GM19351 (cell line): ENCODE data around the gene RAB11A.

ENCODE experiments used
- ATAC-seq: cut with Tn5 transposase; IDR thresholded peaks from one replicate; pipeline ENCODE4 v1.9.1; 2021; ENCODE audit warnings: mild to moderate bottlenecking, moderate library complexity; ENCODE audit not compliant: unreplicated experiment

Gene RAB11A

DNA sequence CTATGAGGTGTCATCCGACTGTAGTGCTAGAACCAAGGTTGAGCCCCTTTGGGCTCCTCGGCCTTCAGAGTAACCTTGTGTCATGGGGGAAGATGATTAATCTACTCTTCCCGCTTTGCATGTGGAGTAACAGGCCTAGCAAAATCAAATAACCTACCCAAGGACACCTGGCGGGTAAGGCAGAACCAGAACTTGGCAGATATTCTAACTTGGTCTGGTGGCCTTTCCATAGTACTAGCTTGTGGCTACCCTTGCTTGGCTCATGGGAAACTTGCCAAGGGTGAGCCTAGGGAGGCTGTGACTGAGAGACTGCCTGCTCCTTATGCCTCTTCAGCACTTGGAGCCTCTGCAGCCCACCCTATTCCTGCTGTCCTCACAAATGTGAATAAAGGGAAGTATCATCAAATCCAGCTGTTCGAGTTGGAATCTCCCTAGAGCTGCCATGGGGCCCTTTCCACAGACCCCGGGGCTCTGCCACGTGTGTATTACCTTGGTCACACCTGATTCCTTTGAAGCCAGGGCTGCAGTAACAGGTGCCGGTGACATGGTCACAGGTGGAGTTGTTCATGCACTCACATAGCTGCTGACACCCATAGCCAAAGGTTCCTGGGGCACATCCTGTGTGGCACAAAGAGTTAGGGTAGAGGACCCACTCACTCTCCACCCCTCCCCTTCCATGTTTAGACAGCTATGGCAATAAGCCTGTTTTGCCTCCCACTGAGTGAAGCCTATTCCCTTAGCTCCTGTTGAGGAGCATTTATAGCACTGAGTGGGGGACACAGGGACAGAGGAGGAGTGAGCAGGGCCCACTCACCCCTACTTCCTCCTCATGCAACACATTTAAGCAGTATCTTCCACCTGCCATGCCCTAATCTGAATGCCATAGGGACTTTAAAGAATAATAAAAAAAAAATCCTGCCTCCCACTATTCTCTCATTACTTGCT, 46.0 kb downstream of the RAB11A start:
- ATAC-seq, result no peak

GRCh38 chr15:65916041-65916663, 46.9 kb downstream of the RAB11A start:
- no peak for ATAC-seq

DNA sequence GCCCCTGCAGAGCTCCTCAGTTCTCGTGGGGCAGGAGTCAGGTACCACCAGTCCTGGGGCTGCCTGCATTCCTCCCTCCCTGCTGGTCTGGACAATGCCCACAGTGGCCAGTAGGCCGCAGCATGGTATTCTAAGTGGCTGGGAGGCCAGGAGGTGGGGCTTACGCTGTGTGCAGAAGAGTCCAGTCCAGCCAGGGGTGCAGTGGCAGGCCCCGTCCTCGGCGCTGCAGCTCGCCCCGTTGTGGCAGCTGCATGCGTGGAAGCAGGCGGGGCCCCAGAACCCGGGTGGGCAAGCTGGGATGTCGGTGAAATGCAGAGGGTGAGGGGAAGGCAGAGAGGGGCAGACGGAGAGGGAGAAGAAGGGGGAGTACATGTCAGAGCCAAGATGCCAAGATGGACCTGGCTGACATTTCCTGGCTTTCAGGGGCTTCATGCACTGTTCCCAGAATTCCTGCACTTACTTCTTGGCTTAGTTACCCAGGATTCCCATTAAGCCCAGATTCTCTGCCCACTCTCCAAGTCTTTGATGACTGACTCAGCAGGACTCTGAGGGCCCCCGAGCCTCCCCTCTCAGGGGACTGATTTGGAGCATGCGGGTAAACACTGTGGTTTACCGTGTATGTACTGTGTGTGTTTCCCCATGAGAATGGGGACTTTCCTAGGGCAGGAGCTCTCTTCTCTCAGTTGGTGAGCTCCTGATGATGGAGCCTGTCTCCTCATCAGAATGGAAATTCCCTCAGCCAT, 47.5 kb downstream of the RAB11A start:
- ATAC-seq, result peak; percentile 67

DNA sequence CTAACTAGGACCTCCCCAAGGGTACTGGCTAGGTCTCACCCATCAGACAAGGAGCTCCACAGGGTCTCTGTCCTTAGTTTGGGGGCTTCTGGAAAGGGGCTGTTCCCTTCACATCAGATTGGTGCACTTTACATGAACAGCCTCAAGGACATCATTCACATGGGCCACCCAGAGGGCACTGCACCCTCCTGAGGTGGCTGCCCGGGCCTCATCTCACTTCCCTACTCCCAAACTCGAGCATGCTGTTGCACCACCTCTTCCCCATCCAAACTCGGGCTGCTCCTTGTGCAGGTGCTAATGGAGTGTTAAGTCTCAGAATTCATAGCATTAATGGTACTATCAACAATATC, 48.1 kb downstream of the RAB11A start:
- peak; percentile 4 for ATAC-seq

DNA sequence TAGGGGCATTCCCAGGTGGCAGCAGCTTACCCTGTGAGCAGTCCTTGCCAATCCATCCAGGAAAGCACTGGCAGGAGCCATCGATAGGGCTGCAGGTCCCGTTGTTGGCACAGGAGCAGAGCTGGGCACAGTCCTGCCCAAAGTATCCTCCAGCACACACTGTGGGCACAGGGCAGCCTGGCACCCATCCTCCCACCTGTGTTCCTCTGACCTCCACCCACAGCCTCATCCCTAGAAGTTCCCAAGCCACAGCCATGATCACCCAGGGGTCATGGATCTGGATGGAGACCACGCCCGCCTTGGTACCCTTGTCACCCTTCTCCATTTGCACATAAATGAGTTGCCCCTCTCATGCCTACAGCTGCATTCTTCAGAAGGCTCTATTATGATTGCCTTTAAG, 48.6 kb downstream of the RAB11A start:
- no peak for ATAC-seq

DNA sequence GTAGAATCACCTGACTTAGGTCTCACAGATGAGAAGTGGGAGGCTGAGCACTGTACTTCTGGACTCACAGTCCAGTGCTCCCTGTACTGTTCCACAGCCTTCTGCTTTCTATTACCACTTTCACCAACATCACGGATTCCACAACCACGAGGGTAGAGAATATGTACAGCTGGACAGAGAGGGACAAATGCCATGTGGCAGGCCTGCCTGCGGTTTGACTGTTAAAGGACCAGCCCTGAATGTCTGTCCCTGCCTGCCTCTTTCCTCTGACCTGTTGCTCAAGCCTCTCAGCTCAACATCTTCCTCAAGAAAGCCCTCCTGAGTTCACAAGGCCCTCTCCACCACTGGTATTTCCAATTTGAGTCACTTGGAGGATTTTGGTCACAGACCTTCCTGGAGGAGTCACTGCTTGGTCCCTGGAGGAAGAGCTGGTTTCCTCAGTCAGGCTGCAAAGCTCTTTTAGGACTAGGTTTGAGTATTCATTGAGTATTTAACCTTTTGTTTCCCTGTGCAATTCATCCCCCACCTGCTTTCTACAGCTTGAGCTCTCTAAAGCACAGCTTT, 49.1 kb downstream of the RAB11A start:
- ATAC-seq, result no peak

- ATAC-seq, result no peak
Observed at GRCh38 chr15:65918945-65919344, 49.7 kb downstream of the RAB11A start.

- ATAC-seq, result no peak
Observed at GRCh38 chr15:65919353-65919752, 50.1 kb downstream of the RAB11A start.

DNA sequence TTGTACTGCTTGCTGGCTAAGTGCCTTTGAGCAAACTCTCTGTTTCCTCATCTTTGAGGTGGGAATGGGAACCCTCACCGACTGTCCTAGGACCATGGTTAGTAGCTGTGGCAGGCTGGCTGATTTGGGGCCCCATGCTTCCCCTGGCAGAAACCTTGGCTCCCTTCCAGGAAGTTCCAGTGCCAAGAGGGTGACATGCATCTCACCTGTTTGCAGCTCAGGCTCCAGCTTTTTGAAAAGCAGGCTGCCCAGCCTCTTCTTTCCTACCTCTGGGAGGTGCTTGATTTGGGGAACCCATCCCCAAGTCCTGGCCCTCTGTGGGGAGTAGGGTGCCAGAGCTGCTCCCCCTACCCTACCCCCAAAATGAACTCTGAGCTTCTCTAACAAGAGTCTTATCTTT, 50.8 kb downstream of the RAB11A start:
- ATAC-seq, result no peak

DNA sequence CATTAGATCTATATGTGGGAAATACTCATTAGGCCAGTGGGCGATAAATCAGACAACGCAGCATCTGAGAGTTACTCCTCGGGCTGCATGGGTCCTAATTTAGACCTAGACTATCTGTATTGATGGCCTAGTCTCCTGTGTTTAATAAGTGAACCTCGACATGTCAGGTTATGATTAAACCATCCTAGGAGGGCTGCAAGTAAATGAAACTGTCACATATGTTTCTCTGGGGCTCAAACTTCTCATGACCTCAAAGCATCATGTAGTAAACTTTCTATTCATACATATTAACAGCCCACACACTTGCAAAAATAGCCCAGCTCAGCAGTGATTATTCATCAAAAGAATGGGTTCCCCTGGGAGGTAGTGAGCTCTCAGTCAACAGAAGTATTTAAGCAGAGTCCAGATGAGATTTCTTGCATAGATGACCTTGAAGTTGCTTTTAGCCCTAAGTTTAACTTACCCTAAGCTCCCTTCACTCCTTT, 51.6 kb downstream of the RAB11A start:
- peak; percentile 44 for ATAC-seq

- no peak for ATAC-seq
Observed at GRCh38 chr15:65921780-65922179, 52.5 kb downstream of the RAB11A start.

DNA sequence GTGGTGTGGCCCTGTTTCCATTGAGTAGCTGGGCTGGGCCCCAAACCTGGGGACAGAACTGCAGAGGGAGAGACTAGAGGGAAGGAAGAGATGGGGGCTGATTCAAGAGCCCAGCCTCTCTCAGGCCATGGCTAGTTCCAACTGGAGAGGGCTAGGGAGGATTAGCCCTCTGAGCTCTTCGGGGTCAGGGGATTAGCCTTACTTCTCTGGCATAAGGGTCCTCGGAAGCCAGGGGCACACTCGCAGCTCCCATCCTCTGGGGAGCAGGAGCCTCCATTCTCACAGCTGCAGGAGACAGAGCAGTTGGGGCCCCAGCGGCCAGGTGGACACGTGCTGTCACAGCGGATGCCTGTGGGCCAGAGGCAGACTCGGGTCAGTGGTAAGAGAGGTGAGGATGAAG, 53.3 kb downstream of the RAB11A start:
- ATAC-seq, result no peak

GRCh38 chr15:65923264-65923663, 54.0 kb downstream of the RAB11A start:
- no peak for ATAC-seq

- no peak for ATAC-seq
Observed at GRCh38 chr15:65924004-65924403, 54.7 kb downstream of the RAB11A start.

DNA sequence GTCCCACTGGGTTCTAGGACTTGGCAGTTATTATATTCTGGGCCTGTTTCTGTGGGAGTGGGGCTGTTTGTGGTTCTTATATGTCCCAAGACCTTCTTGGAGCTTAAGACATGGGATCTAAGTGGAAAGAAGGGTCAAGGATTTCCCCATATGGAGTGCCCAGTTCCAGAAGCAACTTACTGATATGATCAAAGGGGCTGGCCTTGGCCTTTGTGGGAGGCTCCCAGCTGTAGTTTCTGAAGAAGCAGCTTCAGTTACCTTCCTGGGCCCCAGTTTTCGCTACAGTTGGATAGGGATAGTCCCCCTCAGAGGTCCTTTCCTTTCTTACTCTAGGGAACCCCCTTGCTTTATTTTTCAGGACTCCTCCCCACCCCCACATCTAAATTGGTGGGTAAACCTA, 56.0 kb downstream of the RAB11A start:
- no peak for ATAC-seq

DNA sequence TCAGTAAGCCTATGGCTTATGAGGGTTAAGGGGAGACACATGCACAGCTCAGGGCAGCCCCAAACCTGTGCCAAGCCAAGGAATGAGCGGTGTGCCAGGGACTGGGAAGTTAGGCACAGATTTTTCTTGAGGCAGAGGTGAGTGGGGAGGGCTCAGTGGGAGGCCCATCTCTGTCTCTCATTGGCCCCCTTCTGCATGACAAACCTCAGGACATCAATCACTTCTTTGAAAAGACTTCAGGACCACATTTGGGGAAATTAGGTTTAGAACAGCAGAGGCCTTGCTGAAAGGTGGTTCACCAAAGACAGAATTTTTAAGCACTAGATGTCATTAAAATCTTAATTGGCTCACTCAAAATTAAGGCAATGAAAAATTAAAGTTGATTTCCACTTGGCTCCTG, 57.2 kb downstream of the RAB11A start:
- no peak for ATAC-seq

- ATAC-seq, result no peak
Observed at GRCh38 chr15:65926899-65927298, 57.6 kb downstream of the RAB11A start.

- no peak for ATAC-seq
Observed at GRCh38 chr15:65927545-65927944, 58.3 kb downstream of the RAB11A start.

GRCh38 chr15:65929573-65929972, 60.3 kb downstream of the RAB11A start:
- no peak for ATAC-seq

DNA sequence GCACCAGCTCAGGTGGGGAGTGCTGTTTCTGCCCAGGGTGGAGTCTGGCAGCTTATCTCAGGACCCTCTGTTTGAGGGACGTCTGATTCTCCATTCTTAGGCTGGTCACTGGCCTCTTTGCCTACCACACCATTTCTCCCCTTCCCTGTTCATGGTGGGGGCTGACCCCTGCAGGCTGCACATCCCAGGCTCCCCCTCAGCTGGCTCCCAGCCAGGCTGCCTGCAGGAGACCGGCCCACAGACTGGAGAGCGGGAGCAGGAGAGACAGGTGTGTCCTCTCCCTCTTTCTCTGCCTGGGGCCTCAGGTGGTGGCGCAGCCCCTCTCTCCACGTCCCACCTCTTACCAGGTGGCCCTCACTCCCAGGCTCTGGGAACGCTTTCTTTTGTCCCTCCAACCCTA, 60.8 kb downstream of the RAB11A start:
- ATAC-seq, result no peak

- no peak for ATAC-seq
Observed at GRCh38 chr15:65931221-65931620, 61.9 kb downstream of the RAB11A start.
